KBM-7 (cell line): Measurements from ENCODE around the gene PILRA.
A peak's percentile ranks its signal among the peaks of the same experiment; 100 is the strongest.

Experiments
- DNase-seq: peaks from one replicate; pipeline ENCODE4 v3.0.0-alpha.2; 2015
- in situ Hi-C: fragments of 300-500 bp; cut with MboI; formaldehyde crosslinking; loops from 2 replicates; pipeline ENCODE4 v1.14.3; 2020; ENCODE audit warnings: low sequenced_read_pairs, low pct_unique_long_range_greater_than_20kb, mixed read lengths

PILRA gene

GRCh38 chr7:100400041-100400440 lies 26.8 kb downstream of the PILRA start:
- in situ Hi-C loops, result no loop called here
- no peak for DNase-seq

GRCh38 chr7:100400656-100401055 lies 27.4 kb downstream of the PILRA start:
- in situ Hi-C loops, result no loop called here
- peak; percentile 62 for DNase-seq

- in situ Hi-C loops, result no loop called here
- no peak for DNase-seq
Observed at GRCh38 chr7:100401811-100402210, 28.5 kb downstream of the PILRA start.

GRCh38 chr7:100402241-100402640 lies 29.0 kb downstream of the PILRA start:
- in situ Hi-C loops, result no loop called here
- no peak for DNase-seq

GRCh38 chr7:100406767-100407166 lies 33.5 kb downstream of the PILRA start:
- in situ Hi-C loops, result no loop called here
- no peak for DNase-seq

- in situ Hi-C loops, result no loop called here
- DNase-seq, result peak; percentile 80
Observed at GRCh38 chr7:100407285-100408180, 34.2 kb downstream of the PILRA start.

- in situ Hi-C loops, result no loop called here
- DNase-seq, result no peak
Observed at GRCh38 chr7:100411101-100411500, 37.8 kb downstream of the PILRA start.

GRCh38 chr7:100413346-100413745 lies 40.1 kb downstream of the PILRA start:
- no peak for DNase-seq
- in situ Hi-C loops, result no loop called here

- in situ Hi-C loops, result no loop called here
- no peak for DNase-seq
Observed at GRCh38 chr7:100413889-100414288, 40.6 kb downstream of the PILRA start.

GRCh38 chr7:100415448-100415847 lies 42.2 kb downstream of the PILRA start:
- no peak for DNase-seq
- in situ Hi-C loops, result no loop called here

GRCh38 chr7:100418930-100419659 lies 45.8 kb downstream of the PILRA start:
- no peak for DNase-seq
- in situ Hi-C loops, result no loop called here

- in situ Hi-C loops, result no loop called here
- no peak for DNase-seq
Observed at GRCh38 chr7:100419660-100420226, 46.5 kb downstream of the PILRA start.

GRCh38 chr7:100423315-100423714 lies 50.0 kb downstream of the PILRA start:
- in situ Hi-C loops, result no loop called here
- no peak for DNase-seq

- in situ Hi-C loops, result no loop called here
- DNase-seq, result no peak
Observed at GRCh38 chr7:100425347-100425746, 52.1 kb downstream of the PILRA start.

- in situ Hi-C loops, result no loop called here
- DNase-seq, result no peak
Observed at GRCh38 chr7:100426516-100426915, 53.2 kb downstream of the PILRA start.

GRCh38 chr7:100427762-100428198 lies 54.5 kb downstream of the PILRA start:
- in situ Hi-C loops, result no loop called here

GRCh38 chr7:100428199-100428966 lies 55.1 kb downstream of the PILRA start, which contains the start of gene ZCWPW1:
TSS of gene ZCWPW1 (minus strand) at chr7:100428703. CDS start at chr7:100420649, 8,054 bp downstream.
- DNase-seq, result peak; percentile 97
- in situ Hi-C loops, result no loop called here

More at GRCh38 chr7:100427762-100428198, 54.5 kb downstream of the PILRA start:
- no peak for DNase-seq

GRCh38 chr7:100428967-100429636 lies 55.8 kb downstream of the PILRA start:
- peak; percentile 100 for DNase-seq
- in situ Hi-C loops, result no loop called here
